Naive B cell (primary cell): Measurements from ENCODE around the gene FBXO10. TPM values are rescaled to one million over a fixed set of nuclear protein-coding genes. Genes with fewer than 3 reads are reported as not detected.

Experiments used
- ATAC-seq, 2 donors: fragments of 150-1000 bp; cut with Tn5 transposase; 2 replicates each; pipeline ENCODE4 v1.10.0; 2021; ENCODE audit warnings: low read depth in 2 of 2, mild to moderate bottlenecking in 2 of 2, moderate library complexity in 2 of 2
- DNase-seq: peaks from one replicate; pipeline ENCODE4 v3.0.0; 2022
- H3K27ac Mint-ChIP-seq, 6 donors: one replicate each; pipeline ENCODE4 v1.8.0; 2020 to 2022; ENCODE audit warnings: mild to moderate bottlenecking in 6 of 6, mixed read lengths in 6 of 6, moderate library complexity in 5 of 6, inconsistent platforms in 2 of 6
- H3K27me3 Mint-ChIP-seq, 3 donors: one replicate each; pipeline ENCODE4 v1.8.0; 2021 to 2022; ENCODE audit warnings: mixed read lengths in 3 of 3, mild to moderate bottlenecking in 1 of 3
- H3K36me3 Mint-ChIP-seq, 2 donors: one replicate each; pipeline ENCODE4 v1.8.0; 2020 to 2022; ENCODE audit warnings: mixed read lengths in 2 of 2, inconsistent platforms in 1 of 2, mild to moderate bottlenecking in 1 of 2
- H3K4me1 Mint-ChIP-seq, 3 donors: one replicate each; pipeline ENCODE4 v1.8.0; 2020 to 2022; ENCODE audit warnings: mixed read lengths in 3 of 3, inconsistent platforms in 1 of 3, mild to moderate bottlenecking in 1 of 3, moderate library complexity in 1 of 3
- H3K4me3 Mint-ChIP-seq, 8 donors: one replicate each; pipeline ENCODE4 v1.8.0; 2020 to 2022; ENCODE audit warnings: mild to moderate bottlenecking in 8 of 8, mixed read lengths in 8 of 8, moderate library complexity in 8 of 8, inconsistent platforms in 2 of 8
- H3K9me3 Mint-ChIP-seq, 7 donors: one replicate each; pipeline ENCODE4 v1.8.0; 2020 to 2022; ENCODE audit warnings: mixed read lengths in 7 of 7, mild to moderate bottlenecking in 5 of 7, inconsistent platforms in 2 of 7, moderate library complexity in 1 of 7
- polyA plus RNA-seq, 6 donors: library from polyadenylated mRNA; unstranded; fragments of 300-500 nt; fragmentation: Illumina TruSeq; gene quantifications; one replicate each; pipeline ENCODE4 v1.2.3, GENCODE V29; 2021; ENCODE audit warnings: low read depth in 6 of 6

Gene FBXO10
- polyA plus RNA-seq, 6 donors from 2014 or later: 2.7 to 7.8 (median 7.5) TPM

- Mint-ChIP-seq H3K27me3 (no peaks in the 10 kb centered on the region), H3K4me3 (no peak overlapping the region), H3K9me3 (peaks cover 5 to 14% (median 10%) of the 10 kb centered on the region in 7 donors), H3K27ac (no peak overlapping the region), H3K36me3 (peaks cover 12 to 13% of the 10 kb centered on the region in 2 donors), H3K4me1 (peaks cover 32 to 39% (median 35%) of the 10 kb centered on the region in 3 donors)
- DNase-seq (no peak), ATAC-seq (no peak)
Measured at GRCh38 chr9:37559125-37559524, 17.1 kb downstream of the FBXO10 start.

- Mint-ChIP-seq H3K36me3 (peaks cover 0 to 5% of the 10 kb centered on the region in 2 donors), H3K4me3 (no peak overlapping the region), H3K4me1 (peaks cover 13 to 15% (median 15%) of the 10 kb centered on the region in 3 donors), H3K27ac (no peak overlapping the region), H3K9me3 (no peaks in the 10 kb centered on the region), H3K27me3 (no peaks in the 10 kb centered on the region)
- DNase-seq (no peak), ATAC-seq (no peak)
Measured at GRCh38 chr9:37555786-37556185, 20.4 kb downstream of the FBXO10 start.

- no peaks in the 10 kb centered on the region for H3K9me3 Mint-ChIP-seq
- DNase-seq (no peak), ATAC-seq (no peak)
- H3K27ac Mint-ChIP-seq: no peak overlapping the region
- H3K4me1 Mint-ChIP-seq: peaks cover 7 to 8% (median 8%) of the 10 kb centered on the region in 3 donors
- H3K27me3 Mint-ChIP-seq: no peaks in the 10 kb centered on the region
- H3K4me3 Mint-ChIP-seq: no peak overlapping the region
- H3K36me3 Mint-ChIP-seq: peaks cover 0 to 8% of the 10 kb centered on the region in 2 donors
Measured at GRCh38 chr9:37554318-37554717, 21.9 kb downstream of the FBXO10 start.

GRCh38 chr9:37551888-37552287 is 24.3 kb downstream of the FBXO10 start:
- peak in 1 of 2 donors; percentile 41 for ATAC-seq
- Mint-ChIP-seq H3K27ac (peak overlapping the region in 3 of 6 donors; percentile 6 to 45 (median 6)), H3K4me1 (peaks cover 19 to 23% (median 22%) of the 10 kb centered on the region in 3 donors), H3K27me3 (no peaks in the 10 kb centered on the region), H3K9me3 (peaks cover 0 to 2% (median 0%) of the 10 kb centered on the region in 7 donors), H3K4me3 (no peak overlapping the region), H3K36me3 (peaks cover 0 to 6% of the 10 kb centered on the region in 2 donors)
- no peak for DNase-seq

GRCh38 chr9:37551468-37551867 is 24.7 kb downstream of the FBXO10 start:
- H3K36me3 Mint-ChIP-seq: peaks cover 0 to 6% of the 10 kb centered on the region in 2 donors
- peaks cover 20 to 24% (median 22%) of the 10 kb centered on the region in 3 donors for H3K4me1 Mint-ChIP-seq
- no peak overlapping the region for H3K4me3 Mint-ChIP-seq
- ATAC-seq (no peak), DNase-seq (no peak)
- H3K9me3 Mint-ChIP-seq: peaks cover 0 to 2% (median 0%) of the 10 kb centered on the region in 7 donors
- no peaks in the 10 kb centered on the region for H3K27me3 Mint-ChIP-seq
- H3K27ac Mint-ChIP-seq: no peak overlapping the region

- ATAC-seq: no peak
- no peaks in the 10 kb centered on the region for H3K27me3 Mint-ChIP-seq
- peak overlapping the region in 3 of 6 donors; percentile 49 to 62 (median 61) for H3K27ac Mint-ChIP-seq
- peaks cover 0 to 2% (median 0%) of the 10 kb centered on the region in 7 donors for H3K9me3 Mint-ChIP-seq
- no peak overlapping the region for H3K4me3 Mint-ChIP-seq
- no peak for DNase-seq
- H3K36me3 Mint-ChIP-seq: peaks cover 0 to 6% of the 10 kb centered on the region in 2 donors
- peaks cover 22 to 28% (median 22%) of the 10 kb centered on the region in 3 donors for H3K4me1 Mint-ChIP-seq
Measured at GRCh38 chr9:37550781-37551180, 25.4 kb downstream of the FBXO10 start.

GRCh38 chr9:37549527-37549926 is 26.7 kb downstream of the FBXO10 start:
- peak overlapping the region in 1 of 8 donors; percentile 5 for H3K4me3 Mint-ChIP-seq
- DNase-seq (no peak), ATAC-seq (no peak)
- no peaks in the 10 kb centered on the region for H3K27me3 Mint-ChIP-seq
- H3K27ac Mint-ChIP-seq: peak overlapping the region in 2 of 6 donors; percentile 32 to 71
- peaks cover 0 to 2% (median 0%) of the 10 kb centered on the region in 7 donors for H3K9me3 Mint-ChIP-seq
- H3K4me1 Mint-ChIP-seq: peaks cover 22 to 28% (median 25%) of the 10 kb centered on the region in 3 donors
- H3K36me3 Mint-ChIP-seq: peaks cover 0 to 6% of the 10 kb centered on the region in 2 donors

GRCh38 chr9:37547328-37547878 is 28.8 kb downstream of the FBXO10 start:
- H3K9me3 Mint-ChIP-seq: peaks cover 0 to 2% (median 0%) of the 10 kb centered on the region in 7 donors
- no peak for DNase-seq
- ATAC-seq: peak; percentile 48 to 68
- H3K36me3 Mint-ChIP-seq: peaks cover 0 to 6% of the 10 kb centered on the region in 2 donors
- peak overlapping the region in 1 of 8 donors; percentile 80 for H3K4me3 Mint-ChIP-seq
- peaks cover 29 to 33% (median 31%) of the 10 kb centered on the region in 3 donors for H3K4me1 Mint-ChIP-seq
- H3K27ac Mint-ChIP-seq: peak overlapping the region in 2 of 6 donors; percentile 38 to 70
- no peaks in the 10 kb centered on the region for H3K27me3 Mint-ChIP-seq

GRCh38 chr9:37543468-37543867 is 32.7 kb downstream of the FBXO10 start:
- Mint-ChIP-seq H3K9me3 (peaks cover 0 to 2% (median 0%) of the 10 kb centered on the region in 7 donors), H3K4me1 (peaks cover 26 to 38% (median 29%) of the 10 kb centered on the region in 3 donors), H3K4me3 (no peak overlapping the region), H3K36me3 (peaks cover 0 to 13% of the 10 kb centered on the region in 2 donors), H3K27ac (peak overlapping the region in 1 of 6 donors; percentile 52), H3K27me3 (no peaks in the 10 kb centered on the region)
- DNase-seq (no peak), ATAC-seq (no peak)

GRCh38 chr9:37542895-37543294 is 33.3 kb downstream of the FBXO10 start:
- no peak for DNase-seq
- peaks cover 0 to 2% (median 0%) of the 10 kb centered on the region in 7 donors for H3K9me3 Mint-ChIP-seq
- peak overlapping the region in 1 of 6 donors; percentile 68 for H3K27ac Mint-ChIP-seq

GRCh38 chr9:37542488-37542887 is 33.7 kb downstream of the FBXO10 start:
- H3K9me3 Mint-ChIP-seq: peaks cover 0 to 2% (median 0%) of the 10 kb centered on the region in 7 donors
- no peak for ATAC-seq
- no peaks in the 10 kb centered on the region for H3K27me3 Mint-ChIP-seq
- peak overlapping the region in 1 of 6 donors; percentile 68 for H3K27ac Mint-ChIP-seq
- H3K36me3 Mint-ChIP-seq: peaks cover 0 to 13% of the 10 kb centered on the region in 2 donors
- peaks cover 20 to 33% (median 24%) of the 10 kb centered on the region in 3 donors for H3K4me1 Mint-ChIP-seq
- DNase-seq: no peak
- no peak overlapping the region for H3K4me3 Mint-ChIP-seq

More at GRCh38 chr9:37542895-37543294, 33.3 kb downstream of the FBXO10 start:
- Mint-ChIP-seq H3K36me3 (peaks cover 0 to 13% of the 10 kb centered on the region in 2 donors), H3K4me1 (peaks cover 23 to 35% (median 27%) of the 10 kb centered on the region in 3 donors), H3K4me3 (peak overlapping the region in 1 of 8 donors; percentile 35), H3K27me3 (no peaks in the 10 kb centered on the region)
- no peak for ATAC-seq

GRCh38 chr9:37541465-37541864 is 34.7 kb downstream of the FBXO10 start:
- peak overlapping the region in 1 of 6 donors; percentile 73 for H3K27ac Mint-ChIP-seq
- DNase-seq: no peak
- peaks cover 0 to 20% of the 10 kb centered on the region in 2 donors for H3K36me3 Mint-ChIP-seq
- H3K27me3 Mint-ChIP-seq: no peaks in the 10 kb centered on the region
- H3K9me3 Mint-ChIP-seq: no peaks in the 10 kb centered on the region
- H3K4me1 Mint-ChIP-seq: peaks cover 15 to 27% (median 17%) of the 10 kb centered on the region in 3 donors
- H3K4me3 Mint-ChIP-seq: no peak overlapping the region
- ATAC-seq: no peak

- ATAC-seq (no peak), DNase-seq (no peak)
- H3K27ac Mint-ChIP-seq: peak overlapping the region in 1 of 6 donors; percentile 47
- peaks cover 12 to 27% (median 13%) of the 10 kb centered on the region in 3 donors for H3K4me1 Mint-ChIP-seq
- no peaks in the 10 kb centered on the region for H3K9me3 Mint-ChIP-seq
- H3K27me3 Mint-ChIP-seq: no peaks in the 10 kb centered on the region
- H3K36me3 Mint-ChIP-seq: peaks cover 0 to 22% of the 10 kb centered on the region in 2 donors
- no peak overlapping the region for H3K4me3 Mint-ChIP-seq
Measured at GRCh38 chr9:37540634-37541033, 35.5 kb downstream of the FBXO10 start.

- Mint-ChIP-seq H3K4me3 (no peak overlapping the region), H3K9me3 (no peaks in the 10 kb centered on the region), H3K36me3 (peaks cover 0 to 22% of the 10 kb centered on the region in 2 donors), H3K4me1 (peaks cover 10 to 27% (median 13%) of the 10 kb centered on the region in 3 donors), H3K27me3 (no peaks in the 10 kb centered on the region), H3K27ac (peak overlapping the region in 1 of 6 donors; percentile 47)
- peak; percentile 46 to 47 for ATAC-seq
- DNase-seq: no peak
Measured at GRCh38 chr9:37539634-37540033, 36.5 kb downstream of the FBXO10 start.
